Bone marrow (tissue), 2 donors: ENCODE data around the gene CYP19A1.
"Not testable (repeated sequence)": the region's sequence is repeated elsewhere in the genome, so short reads cannot be mapped to it uniquely, and the experiment has no call there.

Experiments
- DNase-seq, 2 donors: peaks; one replicate each; lab custom pipeline; 2025; lab: John Stamatoyannopoulos, UW

Gene CYP19A1

GRCh38 chr15:51298620-51299019 is 39.8 kb downstream of the CYP19A1 start:
- DNase-seq: no peak

GRCh38 chr15:51290720-51291119 is 47.7 kb downstream of the CYP19A1 start:
- no peak for DNase-seq

- no peak for DNase-seq
These were observed 49.1 kb downstream of the CYP19A1 start for GRCh38 chr15:51289290-51289689.

GRCh38 chr15:51288143-51289065 is 50.0 kb downstream of the CYP19A1 start:
- no peak for DNase-seq

- DNase-seq: no peak
These were observed 51.6 kb downstream of the CYP19A1 start for GRCh38 chr15:51286816-51287215.

GRCh38 chr15:51285399-51285798 is 53.0 kb downstream of the CYP19A1 start:
- no peak for DNase-seq

- no peak for DNase-seq
These were observed 53.5 kb downstream of the CYP19A1 start for GRCh38 chr15:51284871-51285270.

GRCh38 chr15:51283026-51283425 is 55.4 kb downstream of the CYP19A1 start:
- peak in 1 of 2 donors; percentile 9 for DNase-seq

- not testable (repeated sequence) for DNase-seq
These were observed 56.2 kb downstream of the CYP19A1 start for GRCh38 chr15:51282241-51282640.

- peak in 1 of 2 donors; percentile 24 for DNase-seq
These were observed 56.9 kb downstream of the CYP19A1 start for GRCh38 chr15:51281368-51281967.

- DNase-seq: no peak
These were observed 57.6 kb downstream of the CYP19A1 start for GRCh38 chr15:51280838-51281237.

- no peak for DNase-seq
These were observed 59.0 kb downstream of the CYP19A1 start for GRCh38 chr15:51279391-51279790.

GRCh38 chr15:51277101-51277500 is 61.3 kb downstream of the CYP19A1 start:
- no peak for DNase-seq

- DNase-seq: no peak
These were observed 63.4 kb downstream of the CYP19A1 start for GRCh38 chr15:51274956-51275355.

GRCh38 chr15:51270706-51271105 is 67.7 kb downstream of the CYP19A1 start:
- DNase-seq: no peak

GRCh38 chr15:51269496-51269895 is 68.9 kb downstream of the CYP19A1 start:
- no peak for DNase-seq

GRCh38 chr15:51267703-51268083 is 70.7 kb downstream of the CYP19A1 start:
- DNase-seq: no peak

GRCh38 chr15:51267051-51267702 is 71.2 kb downstream of the CYP19A1 start:
- DNase-seq: no peak

GRCh38 chr15:51266656-51267050 is 71.7 kb downstream of the CYP19A1 start:
- no peak for DNase-seq

GRCh38 chr15:51265037-51265555 is 73.3 kb downstream of the CYP19A1 start:
- DNase-seq: no peak

- no peak for DNase-seq
These were observed 74.7 kb downstream of the CYP19A1 start for GRCh38 chr15:51263726-51264125.

- DNase-seq: no peak
These were observed 75.3 kb downstream of the CYP19A1 start for GRCh38 chr15:51263116-51263515.

- no peak for DNase-seq
These were observed 75.9 kb downstream of the CYP19A1 start for GRCh38 chr15:51262463-51262862.
